ENCODE measurements around the gene DARS1.

The DARS1 gene

DNA sequence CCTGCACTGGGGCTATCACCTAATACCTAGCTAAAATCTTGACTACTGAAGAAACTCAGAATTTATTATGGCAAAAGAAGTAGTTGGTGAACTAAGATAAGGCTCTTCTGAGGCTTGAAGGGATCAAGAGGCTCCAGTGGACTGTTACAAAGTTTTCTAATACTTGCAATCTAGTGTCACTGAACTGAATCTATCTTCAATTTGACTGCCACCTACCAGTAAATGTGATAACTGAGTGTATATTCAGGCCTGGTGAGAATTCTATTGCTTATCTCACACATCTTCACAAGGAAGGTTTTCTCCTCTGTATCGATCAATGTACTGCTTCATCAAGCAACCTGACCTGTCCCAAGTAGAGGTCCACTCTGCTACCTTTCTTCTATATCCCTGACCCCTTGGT is 40.8 kb downstream of the DARS1 start:
- Histone ChIP-seq H3K9me3 (ENCODE audit: low read length) (peaks cover 5% of the 10 kb centered on the region), H3K4me3 (ENCODE audit: low read length) (no peak overlapping the region), H3K36me3 (ENCODE audit: insufficient read depth, low read length) (peaks cover 7% of the 10 kb centered on the region), H3K4me1 (ENCODE audit: insufficient read depth, low read length) (no peaks in the 10 kb centered on the region), H3K27me3 (ENCODE audit: insufficient read depth, low read length) (no peaks in the 10 kb centered on the region), H2AFZ (ENCODE audit: low read depth, low read length) (no peak overlapping the region)

DNA sequence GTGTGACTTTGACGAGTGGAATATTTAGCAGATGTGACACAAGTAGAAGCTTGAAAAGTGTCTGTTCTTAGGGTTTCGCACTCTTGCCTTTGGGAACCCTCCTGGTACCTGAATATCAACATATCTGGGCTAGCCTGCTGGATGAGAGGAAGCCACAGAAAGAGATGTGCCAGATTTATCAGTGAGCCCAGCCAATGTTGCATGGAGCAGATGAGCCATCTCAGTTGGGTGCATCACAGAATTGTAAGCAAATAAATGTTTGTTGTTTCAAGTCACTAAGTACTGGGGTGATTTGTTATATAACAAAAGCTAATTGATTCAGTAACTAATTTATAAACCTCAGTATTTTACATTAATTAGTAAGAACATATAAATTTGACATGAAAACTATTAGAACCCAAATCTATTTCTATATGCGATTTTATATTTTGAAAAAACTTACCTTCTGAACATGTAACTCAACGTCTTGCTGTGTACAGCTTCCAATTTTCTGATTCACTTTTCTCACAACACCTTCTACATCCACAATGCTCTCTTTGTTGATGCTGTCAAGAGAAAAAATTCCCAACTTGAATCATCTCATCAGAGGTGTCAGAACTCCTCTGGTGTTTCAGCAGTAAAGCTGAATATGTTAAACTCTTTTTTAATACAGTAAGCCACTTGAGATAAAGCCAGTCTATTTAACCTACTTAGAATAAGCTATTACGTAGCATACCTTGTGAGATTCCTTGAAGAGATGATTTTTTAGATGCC is 42.3 kb downstream of the DARS1 start:
- Histone ChIP-seq H3K4me3 (ENCODE audit: low read length) (no peak overlapping the region), H3K4me1 (ENCODE audit: insufficient read depth, low read length) (no peaks in the 10 kb centered on the region), H3K9me3 (ENCODE audit: low read length) (peaks cover 5% of the 10 kb centered on the region), H3K27me3 (ENCODE audit: insufficient read depth, low read length) (no peaks in the 10 kb centered on the region), H3K36me3 (ENCODE audit: insufficient read depth, low read length) (peaks cover 7% of the 10 kb centered on the region), H2AFZ (ENCODE audit: low read depth, low read length) (no peak overlapping the region)

DNA sequence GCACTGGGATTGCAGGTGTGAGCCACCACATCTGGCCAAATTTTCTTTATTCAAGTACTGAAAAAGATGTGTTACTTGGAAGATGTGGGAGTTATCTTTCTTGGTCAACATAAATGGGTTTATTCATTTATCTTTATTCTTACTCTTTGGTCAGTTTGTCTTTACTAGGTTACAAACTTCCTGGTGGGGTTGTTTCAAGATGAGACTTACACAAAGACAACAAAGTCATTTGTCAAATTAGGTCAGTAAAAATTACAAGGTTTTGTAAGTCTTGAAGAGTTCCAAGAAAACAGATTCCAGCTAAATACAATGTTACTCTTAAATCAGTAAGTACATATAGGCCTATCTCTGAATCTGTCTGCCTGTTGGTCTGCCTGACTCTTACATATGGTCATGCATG is 48.9 kb downstream of the DARS1 start:
- Histone ChIP-seq H3K4me3 (ENCODE audit: low read length) (no peak overlapping the region), H3K4me1 (ENCODE audit: insufficient read depth, low read length) (no peaks in the 10 kb centered on the region), H3K9me3 (ENCODE audit: low read length) (no peaks in the 10 kb centered on the region), H3K36me3 (ENCODE audit: insufficient read depth, low read length) (peaks cover 9% of the 10 kb centered on the region), H2AFZ (ENCODE audit: low read depth, low read length) (no peak overlapping the region), H3K27me3 (ENCODE audit: insufficient read depth, low read length) (no peaks in the 10 kb centered on the region)

DNA sequence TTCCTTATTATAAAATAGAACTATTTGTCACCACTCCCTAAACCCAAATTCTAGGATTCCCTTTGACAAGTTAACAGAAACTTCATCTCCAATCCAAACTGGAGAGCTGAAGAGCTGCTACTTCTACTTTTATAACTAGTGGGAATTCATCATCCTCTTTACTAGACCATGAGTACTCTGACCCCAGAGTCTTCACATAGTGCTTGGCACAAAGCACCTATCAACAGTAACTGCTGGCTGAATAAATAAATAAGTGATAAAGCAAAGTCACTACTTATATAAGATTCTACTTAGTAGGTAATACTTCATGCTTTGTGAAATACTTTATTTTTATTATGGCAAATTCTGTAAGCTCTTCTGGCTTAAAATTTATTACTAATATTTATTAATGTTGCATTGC is 49.5 kb downstream of the DARS1 start:
- H2AFZ ChIP-seq (ENCODE audit: low read depth, low read length) = no peak overlapping the region
- peaks cover 9% of the 10 kb centered on the region for H3K36me3 ChIP-seq (ENCODE audit: insufficient read depth, low read length)
- no peak overlapping the region for H3K4me3 ChIP-seq (ENCODE audit: low read length)
- no peaks in the 10 kb centered on the region for H3K9me3 ChIP-seq (ENCODE audit: low read length)
- no peaks in the 10 kb centered on the region for H3K27me3 ChIP-seq (ENCODE audit: insufficient read depth, low read length)
- no peaks in the 10 kb centered on the region for H3K4me1 ChIP-seq (ENCODE audit: insufficient read depth, low read length)

DNA sequence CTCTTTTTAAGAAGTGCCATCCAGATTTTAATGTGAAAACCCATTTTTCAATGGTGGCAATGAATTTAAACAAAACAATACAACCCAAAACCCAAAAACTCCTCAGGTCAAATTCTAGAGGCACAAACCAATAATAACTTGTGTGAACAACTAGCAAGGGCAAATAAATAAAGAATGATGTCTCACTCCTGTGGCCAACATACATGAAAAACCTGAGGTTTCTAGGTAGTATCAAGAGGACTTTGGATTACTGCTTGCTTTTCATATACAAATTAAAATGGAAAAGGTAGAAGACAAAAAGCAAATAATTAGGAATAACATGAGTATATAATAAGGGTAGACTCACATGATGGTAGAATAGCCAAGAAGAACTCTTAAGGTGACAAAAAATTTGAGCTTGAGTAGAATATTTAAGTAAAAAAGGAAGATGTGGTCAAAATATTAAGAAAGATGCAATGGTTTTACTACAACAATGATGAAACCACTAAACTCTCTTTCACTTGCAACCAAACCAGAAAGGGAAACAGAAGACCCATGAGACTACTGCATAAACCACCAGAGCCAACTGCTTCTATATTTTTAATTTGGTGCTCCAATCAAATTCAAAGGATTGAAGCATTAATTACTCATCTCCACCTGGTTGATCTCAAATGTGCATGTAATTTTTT is 53.5 kb downstream of the DARS1 start:
- peaks cover 24% of the 10 kb centered on the region for H3K36me3 ChIP-seq (ENCODE audit: insufficient read depth, low read length)
- no peak overlapping the region for H3K4me3 ChIP-seq (ENCODE audit: low read length)
- H2AFZ ChIP-seq (ENCODE audit: low read depth, low read length) = no peak overlapping the region
- H3K4me1 ChIP-seq (ENCODE audit: insufficient read depth, low read length) = no peaks in the 10 kb centered on the region
- H3K27me3 ChIP-seq (ENCODE audit: insufficient read depth, low read length) = no peaks in the 10 kb centered on the region
- no peaks in the 10 kb centered on the region for H3K9me3 ChIP-seq (ENCODE audit: low read length)

DNA sequence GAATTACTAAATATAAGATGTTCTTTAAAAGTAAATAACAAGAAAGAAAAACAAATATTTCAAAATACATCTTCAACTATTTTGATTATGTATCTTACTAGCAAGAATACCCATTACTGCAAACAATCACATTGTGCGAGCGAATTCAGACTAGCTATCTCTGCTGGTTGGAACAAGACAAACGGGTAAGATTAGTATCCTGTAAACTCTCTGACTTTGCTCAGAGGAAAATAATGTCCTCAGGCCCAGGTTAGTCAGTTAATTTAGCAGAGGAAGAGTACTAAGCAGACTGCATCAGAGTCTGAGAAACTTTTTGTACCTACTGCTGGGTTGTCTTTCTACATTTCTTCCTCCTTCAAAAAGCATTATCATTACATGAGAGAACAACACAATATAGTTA is 58.8 kb downstream of the DARS1 start:
- no peaks in the 10 kb centered on the region for H3K9me3 ChIP-seq (ENCODE audit: low read length)
- no peak overlapping the region for H3K4me3 ChIP-seq (ENCODE audit: low read length)
- no peaks in the 10 kb centered on the region for H3K4me1 ChIP-seq (ENCODE audit: insufficient read depth, low read length)
- peaks cover 26% of the 10 kb centered on the region for H3K36me3 ChIP-seq (ENCODE audit: insufficient read depth, low read length)
- no peak overlapping the region for H2AFZ ChIP-seq (ENCODE audit: low read depth, low read length)
- no peaks in the 10 kb centered on the region for H3K27me3 ChIP-seq (ENCODE audit: insufficient read depth, low read length)

DNA sequence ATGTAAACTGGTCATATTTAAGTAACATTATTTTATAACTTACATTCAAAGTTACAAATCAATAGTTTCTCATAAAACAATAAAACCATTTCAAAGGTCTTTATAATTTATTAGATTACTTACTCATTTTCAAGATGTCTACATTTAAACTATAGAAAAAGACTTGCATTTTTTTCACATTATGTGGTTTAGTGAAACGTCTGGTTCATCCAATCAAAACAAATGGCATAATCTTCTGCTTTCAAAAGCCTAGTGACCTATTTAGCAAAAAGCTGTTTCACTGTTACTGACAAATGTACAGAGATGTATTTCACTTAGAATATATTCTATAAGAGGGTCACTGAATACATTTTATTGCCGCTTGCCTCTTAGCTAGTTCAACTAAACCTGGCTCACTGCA is 59.9 kb downstream of the DARS1 start:
- no peaks in the 10 kb centered on the region for H3K27me3 ChIP-seq (ENCODE audit: insufficient read depth, low read length)
- no peaks in the 10 kb centered on the region for H3K4me1 ChIP-seq (ENCODE audit: insufficient read depth, low read length)
- peaks cover 23% of the 10 kb centered on the region for H3K36me3 ChIP-seq (ENCODE audit: insufficient read depth, low read length)
- no peak overlapping the region for H2AFZ ChIP-seq (ENCODE audit: low read depth, low read length)
- H3K9me3 ChIP-seq (ENCODE audit: low read length) = no peaks in the 10 kb centered on the region
- H3K4me3 ChIP-seq (ENCODE audit: low read length) = no peak overlapping the region

DNA sequence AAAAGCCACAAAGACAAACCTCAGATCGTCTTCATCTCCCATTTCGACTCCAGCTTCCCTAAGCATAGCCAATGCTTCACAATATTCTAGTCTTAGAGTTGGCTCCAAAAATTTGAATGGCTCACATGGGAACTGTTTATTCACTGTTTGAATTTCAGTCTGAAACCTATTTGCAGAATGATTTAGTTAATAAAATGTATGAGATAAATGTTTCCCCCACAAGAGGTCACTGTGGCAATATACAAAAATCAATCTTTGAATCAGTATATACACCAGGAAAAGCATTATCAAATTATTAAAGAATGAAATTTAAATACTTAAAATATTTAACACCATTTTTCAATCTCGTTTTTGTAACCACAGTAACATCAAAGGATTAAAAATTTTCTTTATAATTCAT is 69.2 kb downstream of the DARS1 start:
- Histone ChIP-seq H3K9me3 (ENCODE audit: low read length) (no peaks in the 10 kb centered on the region), H3K36me3 (ENCODE audit: insufficient read depth, low read length) (peaks cover 6% of the 10 kb centered on the region), H3K4me3 (ENCODE audit: low read length) (no peak overlapping the region), H3K27me3 (ENCODE audit: insufficient read depth, low read length) (no peaks in the 10 kb centered on the region), H2AFZ (ENCODE audit: low read depth, low read length) (no peak overlapping the region), H3K4me1 (ENCODE audit: insufficient read depth, low read length) (no peaks in the 10 kb centered on the region)

DNA sequence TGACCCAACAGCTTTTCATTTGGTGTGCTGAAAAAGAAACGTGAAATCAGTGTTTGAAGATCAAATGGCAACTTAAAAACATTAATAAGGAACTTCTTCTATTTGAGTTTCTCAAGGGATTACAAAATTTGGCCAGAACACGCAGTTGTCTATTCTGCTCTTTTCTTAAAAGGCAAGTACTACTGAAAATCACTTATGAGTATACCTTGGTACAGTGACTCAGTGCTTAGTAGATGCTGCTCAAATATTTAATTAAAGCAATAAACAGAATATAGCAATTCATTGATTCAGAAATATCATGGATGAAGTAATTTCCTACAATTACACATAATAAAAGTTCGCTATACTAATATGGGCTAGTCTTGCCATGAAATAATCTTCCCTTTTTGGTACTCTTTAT is 70.9 kb downstream of the DARS1 start:
- H2AFZ ChIP-seq (ENCODE audit: low read depth, low read length) = no peak overlapping the region
- H3K9me3 ChIP-seq (ENCODE audit: low read length) = no peaks in the 10 kb centered on the region
- no peaks in the 10 kb centered on the region for H3K4me1 ChIP-seq (ENCODE audit: insufficient read depth, low read length)
- H3K4me3 ChIP-seq (ENCODE audit: low read length) = no peak overlapping the region
- no peaks in the 10 kb centered on the region for H3K27me3 ChIP-seq (ENCODE audit: insufficient read depth, low read length)
- peaks cover 12% of the 10 kb centered on the region for H3K36me3 ChIP-seq (ENCODE audit: insufficient read depth, low read length)

DNA sequence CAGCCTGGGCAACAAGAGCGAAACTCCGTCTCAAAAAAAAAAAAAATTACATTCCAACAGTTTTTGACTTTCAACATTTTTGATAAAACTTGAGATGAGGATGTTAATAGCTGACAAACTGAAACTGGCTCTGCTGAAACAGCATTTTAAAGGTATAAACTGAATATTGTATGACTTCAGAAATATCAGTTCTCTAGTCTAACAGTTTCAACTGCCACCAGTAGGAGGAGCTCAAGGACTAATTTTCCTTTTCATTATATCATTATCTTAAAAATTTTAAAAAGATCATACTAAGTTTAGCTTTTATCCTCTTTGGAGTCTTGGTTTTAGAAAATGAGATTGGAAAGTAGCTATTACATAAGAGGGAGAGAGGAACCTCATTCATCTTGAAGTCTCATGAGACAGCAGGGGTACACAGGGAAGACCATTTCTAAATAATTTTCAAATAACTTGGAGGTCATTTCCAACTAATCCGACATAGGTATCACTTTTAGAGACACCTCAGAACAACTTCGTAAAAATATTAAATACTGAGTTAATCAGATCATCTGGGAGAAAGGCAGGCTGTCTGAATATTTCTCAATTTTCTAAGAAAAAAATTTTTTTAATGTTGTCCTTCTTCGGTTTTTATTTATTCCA is 71.6 kb downstream of the DARS1 start:
- no peaks in the 10 kb centered on the region for H3K4me1 ChIP-seq (ENCODE audit: insufficient read depth, low read length)
- no peaks in the 10 kb centered on the region for H3K9me3 ChIP-seq (ENCODE audit: low read length)
- no peaks in the 10 kb centered on the region for H3K27me3 ChIP-seq (ENCODE audit: insufficient read depth, low read length)
- no peak overlapping the region for H3K4me3 ChIP-seq (ENCODE audit: low read length)
- no peak overlapping the region for H2AFZ ChIP-seq (ENCODE audit: low read depth, low read length)
- H3K36me3 ChIP-seq (ENCODE audit: insufficient read depth, low read length) = peaks cover 12% of the 10 kb centered on the region

DNA sequence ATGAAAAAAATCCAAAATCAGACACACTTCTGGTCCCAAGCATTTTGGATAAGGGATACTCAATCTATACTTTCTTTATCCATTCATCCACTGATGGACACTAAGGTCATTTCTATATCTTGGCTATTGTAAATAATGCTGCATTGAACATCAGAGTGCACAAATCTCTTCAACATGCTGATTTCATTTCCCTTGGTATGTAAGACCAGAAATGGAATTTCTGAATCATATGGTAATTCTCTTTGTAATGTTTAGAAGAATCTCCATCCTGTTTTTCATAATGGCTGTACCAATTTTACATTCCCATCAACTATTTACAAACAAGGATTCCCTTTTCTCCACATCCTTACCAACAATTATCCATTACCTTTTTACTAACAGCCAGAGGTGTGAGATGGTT is 75.5 kb downstream of the DARS1 start:
- Histone ChIP-seq H3K27me3 (ENCODE audit: insufficient read depth, low read length) (no peaks in the 10 kb centered on the region), H3K4me1 (ENCODE audit: insufficient read depth, low read length) (no peaks in the 10 kb centered on the region), H3K9me3 (ENCODE audit: low read length) (no peaks in the 10 kb centered on the region), H2AFZ (ENCODE audit: low read depth, low read length) (no peak overlapping the region), H3K36me3 (ENCODE audit: insufficient read depth, low read length) (peaks cover 16% of the 10 kb centered on the region), H3K4me3 (ENCODE audit: low read length) (no peak overlapping the region)

DNA sequence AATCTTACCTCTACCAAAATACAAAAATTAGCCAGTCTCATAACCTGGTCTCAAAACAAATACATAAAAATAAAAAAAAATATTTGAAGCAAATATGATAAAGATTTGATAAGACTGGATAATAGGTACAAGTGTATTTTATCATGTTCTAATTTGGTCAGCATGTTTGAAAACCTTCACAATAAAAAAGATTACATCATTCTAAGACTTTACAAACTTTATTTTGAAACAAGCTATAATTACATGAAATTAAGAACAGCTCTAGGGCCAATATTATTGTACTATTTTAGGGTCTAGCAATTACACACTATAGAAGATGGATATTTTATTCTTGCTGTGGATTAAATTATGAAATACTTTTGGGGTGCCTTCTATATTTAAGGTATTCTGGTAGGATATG is 79.7 kb downstream of the DARS1 start:
- H3K4me3 ChIP-seq (ENCODE audit: low read length) = no peak overlapping the region
- H3K36me3 ChIP-seq (ENCODE audit: insufficient read depth, low read length) = peaks cover 9% of the 10 kb centered on the region
- no peaks in the 10 kb centered on the region for H3K27me3 ChIP-seq (ENCODE audit: insufficient read depth, low read length)
- H3K4me1 ChIP-seq (ENCODE audit: insufficient read depth, low read length) = no peaks in the 10 kb centered on the region
- no peak overlapping the region for H2AFZ ChIP-seq (ENCODE audit: low read depth, low read length)
- no peaks in the 10 kb centered on the region for H3K9me3 ChIP-seq (ENCODE audit: low read length)

DNA sequence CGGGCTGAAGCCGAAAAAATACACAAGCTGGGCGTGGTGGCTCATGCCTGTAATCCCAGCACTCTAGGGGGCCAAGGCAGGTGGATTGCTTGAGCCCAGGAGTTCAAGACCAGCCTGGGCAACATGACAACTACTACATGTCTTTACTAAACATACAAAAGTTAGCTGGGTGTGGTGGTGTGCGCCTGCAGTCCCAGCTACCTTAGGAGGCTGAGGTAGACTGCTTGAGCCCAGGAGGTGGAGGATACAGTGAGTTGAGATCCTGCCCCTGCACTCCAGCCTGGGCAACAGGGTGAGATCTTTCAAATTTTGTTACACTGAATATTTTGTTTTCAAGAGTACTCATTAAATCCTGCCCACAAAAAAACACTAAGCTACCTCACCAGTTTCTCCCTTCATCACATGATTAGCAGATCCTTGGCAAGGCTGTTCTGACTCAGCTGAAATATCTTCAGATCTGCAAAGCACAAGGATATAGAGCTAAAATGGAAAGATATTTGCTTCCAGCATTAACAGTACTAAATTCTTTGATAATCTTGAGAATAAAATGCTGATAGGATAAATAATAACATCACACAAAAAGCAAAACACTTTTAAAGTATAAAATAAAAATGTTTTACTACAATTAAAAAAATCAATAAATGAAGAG is 81.0 kb downstream of the DARS1 start:
- Histone ChIP-seq H3K27me3 (ENCODE audit: insufficient read depth, low read length) (no peaks in the 10 kb centered on the region), H3K36me3 (ENCODE audit: insufficient read depth, low read length) (peaks cover 4% of the 10 kb centered on the region), H3K4me1 (ENCODE audit: insufficient read depth, low read length) (no peaks in the 10 kb centered on the region), H3K9me3 (ENCODE audit: low read length) (no peaks in the 10 kb centered on the region), H2AFZ (ENCODE audit: low read depth, low read length) (no peak overlapping the region), H3K4me3 (ENCODE audit: low read length) (no peak overlapping the region)
